LNCaP clone FGC (cell line): ENCODE data around the gene METTL13.

ENCODE experiments used
- DNase-seq: peaks from one replicate; pipeline ENCODE4 v3.0.0-alpha.2; 2011; ENCODE audit warnings: low read depth
- H3K4me3 ChIP-seq: 2 replicates; pipeline ENCODE4 v1.5.1; 2011; ENCODE audit warnings: mild to moderate bottlenecking, low read depth, low read length, control low read depth
- TF ChIP-seq, protein P1 (sequence below): IDR thresholded peaks from 2 replicates; pipeline ENCODE4 v1.5.1; 2012; ENCODE audit warnings: mild to moderate bottlenecking; ENCODE audit not compliant: control insufficient read depth, insufficient read depth; ENCODE audit errors: extremely low read depth

Gene METTL13

DNA sequence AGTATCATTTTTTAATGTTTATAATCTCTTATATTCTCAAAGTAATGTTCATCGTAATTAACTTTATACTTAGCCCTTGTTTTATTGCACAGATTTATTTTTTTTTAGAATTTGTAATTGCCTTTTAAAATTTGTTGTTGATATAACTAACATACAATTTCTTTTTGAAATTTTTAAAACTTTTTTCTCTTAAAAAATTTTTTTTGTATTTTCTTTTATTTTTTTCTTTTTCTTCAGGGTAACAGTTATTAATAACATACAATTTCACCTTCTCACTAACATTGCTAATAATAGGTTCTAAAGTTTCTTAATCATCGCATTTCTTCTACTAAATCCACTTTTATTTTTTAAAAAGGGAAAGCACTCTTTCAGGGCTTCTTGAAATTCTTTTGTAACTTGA, 28.3 kb upstream of the METTL13 start:
- TF ChIP-seq, protein P1, sequence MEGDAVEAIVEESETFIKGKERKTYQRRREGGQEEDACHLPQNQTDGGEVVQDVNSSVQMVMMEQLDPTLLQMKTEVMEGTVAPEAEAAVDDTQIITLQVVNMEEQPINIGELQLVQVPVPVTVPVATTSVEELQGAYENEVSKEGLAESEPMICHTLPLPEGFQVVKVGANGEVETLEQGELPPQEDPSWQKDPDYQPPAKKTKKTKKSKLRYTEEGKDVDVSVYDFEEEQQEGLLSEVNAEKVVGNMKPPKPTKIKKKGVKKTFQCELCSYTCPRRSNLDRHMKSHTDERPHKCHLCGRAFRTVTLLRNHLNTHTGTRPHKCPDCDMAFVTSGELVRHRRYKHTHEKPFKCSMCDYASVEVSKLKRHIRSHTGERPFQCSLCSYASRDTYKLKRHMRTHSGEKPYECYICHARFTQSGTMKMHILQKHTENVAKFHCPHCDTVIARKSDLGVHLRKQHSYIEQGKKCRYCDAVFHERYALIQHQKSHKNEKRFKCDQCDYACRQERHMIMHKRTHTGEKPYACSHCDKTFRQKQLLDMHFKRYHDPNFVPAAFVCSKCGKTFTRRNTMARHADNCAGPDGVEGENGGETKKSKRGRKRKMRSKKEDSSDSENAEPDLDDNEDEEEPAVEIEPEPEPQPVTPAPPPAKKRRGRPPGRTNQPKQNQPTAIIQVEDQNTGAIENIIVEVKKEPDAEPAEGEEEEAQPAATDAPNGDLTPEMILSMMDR = no peak
- DNase-seq = no peak
- H3K4me3 ChIP-seq = no peak overlapping the region

GRCh38 chr1:171753685-171754352, 27.6 kb upstream of the METTL13 start:
- no peak for DNase-seq
- no peak overlapping the region for H3K4me3 ChIP-seq
- TF ChIP-seq, protein P1 = no peak

DNA sequence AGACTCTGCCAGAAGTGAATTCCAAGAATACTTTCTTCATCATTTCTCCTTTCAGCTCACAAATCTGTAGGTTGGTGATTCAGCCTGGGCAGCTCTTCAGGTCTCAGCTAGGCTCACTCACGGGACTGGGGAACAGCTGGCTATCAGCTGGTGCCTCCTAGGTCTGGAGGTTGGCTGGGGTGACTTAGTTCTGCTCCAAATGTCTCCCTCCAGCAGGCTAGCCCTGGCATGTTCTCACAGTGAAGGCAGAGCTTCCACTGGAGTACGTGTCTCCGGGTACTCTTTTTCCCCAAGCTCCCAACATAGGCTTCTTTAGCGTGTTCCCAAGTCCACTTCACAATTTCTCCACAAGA, 27.1 kb upstream of the METTL13 start:
- DNase-seq = no peak
- TF ChIP-seq, protein P1 = no peak
- no peak overlapping the region for H3K4me3 ChIP-seq

DNA sequence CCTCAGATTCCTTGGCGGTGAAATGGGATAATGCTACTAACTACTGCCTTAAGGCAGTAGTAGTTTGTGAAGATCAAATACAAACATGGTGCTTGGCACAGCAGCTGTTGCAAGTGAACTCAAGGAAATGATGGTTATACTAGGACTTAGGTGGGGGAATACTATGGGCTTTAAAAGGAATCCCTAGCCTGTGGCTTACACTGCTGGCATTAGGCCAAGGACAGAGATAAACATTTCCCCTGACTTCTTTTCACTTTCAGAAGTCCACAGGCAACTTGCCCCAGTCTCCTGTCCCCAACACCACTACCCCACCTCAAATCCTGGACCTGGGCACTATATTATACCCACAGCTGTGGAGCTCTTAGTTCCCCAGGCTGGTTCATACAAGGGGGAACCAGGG, 26.5 kb upstream of the METTL13 start:
- TF ChIP-seq, protein P1 = no peak
- no peak for DNase-seq
- no peak overlapping the region for H3K4me3 ChIP-seq

- H3K4me3 ChIP-seq = no peak overlapping the region
- TF ChIP-seq, protein P1 = no peak
- no peak for DNase-seq
These were observed 24.6 kb upstream of the METTL13 start for GRCh38 chr1:171756856-171757255.

- TF ChIP-seq, protein P1 = no peak
These were observed 23.4 kb upstream of the METTL13 start for GRCh38 chr1:171758011-171758410.

GRCh38 chr1:171762143-171762563, 19.3 kb upstream of the METTL13 start:
- no peak overlapping the region for H3K4me3 ChIP-seq
- no peak for DNase-seq
- TF ChIP-seq, protein P1 = no peak

More at GRCh38 chr1:171758011-171758410, 23.4 kb upstream of the METTL13 start:
- DNase-seq = no peak
- H3K4me3 ChIP-seq = no peak overlapping the region
